8988T (cell line): ENCODE results near the gene PLA2G6.

Experiments used
- DNase-seq: peaks from one replicate; pipeline ENCODE4 v3.0.0; 2011

PLA2G6 gene

DNA sequence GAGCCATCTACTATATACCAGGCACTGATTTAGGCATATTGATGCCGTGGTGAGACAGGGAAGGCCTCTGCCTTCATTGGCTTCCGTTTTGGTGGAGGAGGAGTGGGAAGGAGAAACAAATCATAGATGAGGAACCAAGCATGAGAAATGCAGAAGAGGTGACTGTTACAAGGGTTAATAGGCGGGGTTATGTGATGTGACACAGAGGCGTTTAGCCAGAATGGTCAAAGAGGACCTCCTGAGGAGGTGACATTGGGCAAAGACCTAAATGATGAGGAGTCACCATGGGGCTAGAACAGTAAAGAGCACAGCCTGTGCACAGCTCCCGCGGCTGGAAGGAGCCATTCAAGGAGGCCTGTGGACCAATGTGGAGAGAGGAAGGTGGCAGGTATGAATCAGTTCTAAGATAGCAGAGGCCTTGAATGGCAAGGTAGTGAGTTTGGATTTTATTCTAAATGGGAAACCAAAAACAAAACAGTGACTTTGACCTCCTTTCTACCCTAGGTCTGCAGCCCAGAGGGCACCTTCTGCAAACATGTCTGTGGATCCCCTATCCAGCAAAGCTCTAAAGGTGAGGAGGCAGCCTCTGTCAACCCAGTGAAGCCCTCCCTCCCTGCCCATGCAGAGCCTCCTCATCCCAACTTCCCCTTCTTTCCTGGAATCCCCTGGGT is 31.8 kb upstream of the PLA2G6 start:
- no peak for DNase-seq

DNA sequence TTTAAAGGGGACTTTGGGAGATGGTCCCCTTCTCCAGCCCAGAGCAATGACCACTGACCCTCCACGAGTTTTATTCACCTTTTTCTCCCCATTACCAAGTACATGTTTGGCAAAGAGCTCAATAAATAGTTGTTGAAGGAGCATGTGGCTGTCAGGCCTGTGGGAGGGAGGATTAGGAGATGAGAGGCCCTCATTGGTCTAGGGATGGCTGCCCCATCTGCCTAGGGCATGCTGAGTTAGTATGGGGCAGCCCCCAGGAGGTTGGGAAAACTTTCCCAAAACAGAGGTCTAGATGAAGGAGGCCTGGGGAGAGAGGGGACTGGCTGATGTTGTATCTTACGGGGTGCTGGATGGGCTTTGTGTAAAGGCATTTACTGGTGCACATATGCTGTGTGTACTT is 30.8 kb upstream of the PLA2G6 start:
- no peak for DNase-seq

DNA sequence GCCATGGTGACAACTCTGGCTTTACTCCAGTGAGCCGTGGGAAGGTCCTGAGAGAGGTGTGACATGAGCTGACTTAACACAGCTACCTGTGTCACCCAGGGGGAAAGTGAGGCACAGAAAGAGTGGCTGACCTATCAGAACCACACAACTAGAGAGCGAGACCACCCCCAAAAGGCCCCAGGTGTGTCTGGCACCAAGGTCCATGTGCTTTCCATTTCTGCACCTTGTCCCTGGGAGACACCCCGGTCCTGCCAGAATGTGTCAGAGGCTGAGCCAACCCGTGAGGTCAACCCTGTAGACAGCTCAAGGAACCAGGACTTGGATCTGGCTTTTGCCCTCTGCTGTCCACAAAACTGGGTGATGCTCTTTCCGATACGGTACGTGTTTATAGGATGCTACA is 29.9 kb upstream of the PLA2G6 start:
- no peak for DNase-seq

DNA sequence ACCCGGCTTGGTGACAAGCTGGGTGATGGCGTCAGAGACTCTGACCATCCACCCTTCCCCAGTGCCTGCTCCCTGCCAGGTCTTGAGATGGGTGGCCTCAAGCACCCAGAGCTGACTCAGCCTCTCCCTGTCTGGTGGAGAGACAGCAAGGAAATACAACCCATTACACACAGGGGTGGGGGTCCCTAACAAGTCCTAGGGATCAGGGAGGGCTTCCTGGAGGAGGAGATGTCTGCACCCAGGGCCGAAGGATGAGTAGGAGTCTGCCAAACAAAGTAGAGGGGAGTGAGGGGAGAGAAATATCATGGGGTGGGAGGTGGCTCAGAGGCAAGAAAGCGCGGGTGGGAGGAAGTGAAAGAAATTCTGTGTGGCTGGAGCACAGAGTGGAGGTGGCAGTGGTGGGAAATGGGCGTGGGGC is 26.9 kb upstream of the PLA2G6 start:
- DNase-seq = no peak

DNA sequence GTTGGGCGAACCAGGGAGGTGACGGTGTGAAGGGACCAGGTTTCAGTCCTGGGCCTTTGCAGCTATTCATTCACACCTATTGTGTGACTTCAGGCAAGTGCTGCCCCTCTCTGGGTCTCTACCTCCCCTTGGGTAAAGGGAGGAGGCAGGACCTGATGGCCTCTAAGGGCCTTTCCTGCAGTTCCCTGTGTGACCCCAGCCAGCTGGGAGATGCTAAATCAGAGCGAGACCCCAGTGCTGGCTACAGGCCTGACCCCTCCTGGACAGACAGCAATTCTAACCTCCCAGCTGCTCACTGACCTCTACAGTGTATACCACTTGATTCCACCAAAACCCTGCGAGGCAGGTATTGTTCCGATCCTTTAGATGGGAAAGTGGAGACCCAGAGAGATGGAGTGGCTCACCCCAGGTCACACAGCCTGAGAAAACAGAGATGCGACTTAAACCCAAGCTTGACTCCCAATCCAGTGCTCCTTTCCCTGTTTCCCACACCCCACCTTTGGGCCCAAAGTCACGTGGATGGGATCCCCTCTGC is 26.3 kb upstream of the PLA2G6 start:
- no peak for DNase-seq

DNA sequence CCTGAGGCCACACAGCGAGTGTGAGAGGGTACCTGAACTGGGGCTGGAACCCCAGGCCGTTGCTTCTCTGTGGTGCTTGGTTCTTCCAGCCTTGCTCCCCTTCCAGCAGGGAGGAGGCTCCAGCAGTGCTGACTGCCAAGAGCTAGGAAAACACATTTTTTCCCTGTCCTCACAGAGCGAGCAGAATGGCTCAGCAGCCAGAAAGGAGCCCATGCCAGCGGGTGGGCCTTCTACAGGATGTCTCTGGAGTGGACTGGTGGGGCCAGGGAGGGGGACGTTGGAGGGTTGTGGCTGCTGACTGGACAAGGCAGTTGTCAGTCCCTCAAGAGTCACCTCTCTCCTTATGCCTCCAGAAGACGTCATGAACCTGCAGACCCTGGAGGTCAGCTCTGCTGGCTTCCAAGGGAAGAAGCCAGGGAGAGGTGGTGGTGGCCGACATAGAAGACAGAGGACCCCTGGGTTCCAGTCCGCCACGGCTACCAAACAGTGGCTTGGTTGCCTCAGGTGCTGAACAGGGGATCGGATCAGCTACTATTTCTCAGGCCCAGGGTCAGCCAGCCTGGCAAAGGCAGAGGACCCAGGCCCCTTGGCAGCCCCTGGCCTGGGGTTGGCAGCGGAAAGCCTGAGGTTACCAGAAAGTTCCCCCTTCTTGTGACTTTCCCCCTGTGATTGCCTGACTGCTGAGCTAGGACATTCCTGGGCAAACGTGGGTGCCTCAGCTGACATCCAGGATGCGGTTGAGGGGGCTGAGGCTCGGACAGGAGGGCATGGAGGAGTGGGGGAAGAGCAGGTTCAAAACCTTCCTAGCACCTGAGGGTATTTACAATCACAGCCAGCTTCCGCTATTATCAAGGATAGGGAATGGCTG is 23.9 kb upstream of the PLA2G6 start:
- no peak for DNase-seq

DNA sequence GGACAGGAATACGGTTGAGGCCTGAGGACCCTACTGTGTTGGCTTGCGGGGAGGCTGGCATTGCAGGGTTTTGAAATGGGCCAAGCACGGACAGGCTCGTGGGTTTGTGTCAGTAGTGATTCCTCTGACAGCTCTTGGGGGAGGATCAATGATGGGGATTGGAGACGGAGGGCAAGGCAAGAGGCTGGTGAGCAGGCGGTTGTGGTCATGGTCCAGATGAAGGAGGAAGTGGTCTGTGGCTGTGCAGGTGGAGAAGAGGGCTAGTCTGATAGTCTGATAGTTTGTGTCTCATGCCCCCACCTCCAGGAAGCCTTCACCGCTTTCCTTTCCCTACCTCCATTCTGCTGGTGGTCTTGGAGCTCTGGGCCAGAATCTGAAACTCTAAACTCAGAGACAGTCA is 23.2 kb upstream of the PLA2G6 start:
- no peak for DNase-seq

DNA sequence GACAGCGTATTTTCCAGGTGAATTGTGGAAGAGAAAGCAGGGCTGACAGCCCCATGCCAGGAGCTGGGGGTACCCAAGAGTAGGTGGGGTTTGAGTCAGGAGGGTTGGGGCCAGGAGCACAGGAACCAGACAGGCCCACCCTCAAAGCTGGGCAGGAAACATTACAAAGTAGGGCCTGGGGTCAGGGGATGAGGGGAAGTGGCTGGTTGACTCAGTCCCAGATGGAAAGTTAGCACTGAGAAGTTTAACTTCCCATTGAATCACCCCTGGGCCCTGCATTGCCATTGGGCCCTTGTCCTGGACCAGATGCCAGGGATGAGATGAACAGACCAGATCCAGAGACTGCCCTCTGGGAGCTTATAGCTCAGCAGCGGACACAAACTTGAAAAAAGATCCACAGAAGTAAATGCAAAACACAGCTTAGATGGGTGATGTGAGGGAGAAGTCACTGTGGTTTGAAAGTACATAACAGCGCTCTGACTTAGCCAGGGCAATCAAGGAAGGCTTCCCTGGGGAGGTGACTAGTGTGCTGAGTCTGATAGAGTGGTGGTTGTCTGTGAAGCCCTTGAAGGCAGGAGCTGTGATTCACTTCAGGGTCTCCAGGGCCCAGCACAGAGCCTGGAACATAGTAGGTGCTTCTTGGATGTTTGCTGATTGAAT is 22.4 kb upstream of the PLA2G6 start:
- DNase-seq = no peak

DNA sequence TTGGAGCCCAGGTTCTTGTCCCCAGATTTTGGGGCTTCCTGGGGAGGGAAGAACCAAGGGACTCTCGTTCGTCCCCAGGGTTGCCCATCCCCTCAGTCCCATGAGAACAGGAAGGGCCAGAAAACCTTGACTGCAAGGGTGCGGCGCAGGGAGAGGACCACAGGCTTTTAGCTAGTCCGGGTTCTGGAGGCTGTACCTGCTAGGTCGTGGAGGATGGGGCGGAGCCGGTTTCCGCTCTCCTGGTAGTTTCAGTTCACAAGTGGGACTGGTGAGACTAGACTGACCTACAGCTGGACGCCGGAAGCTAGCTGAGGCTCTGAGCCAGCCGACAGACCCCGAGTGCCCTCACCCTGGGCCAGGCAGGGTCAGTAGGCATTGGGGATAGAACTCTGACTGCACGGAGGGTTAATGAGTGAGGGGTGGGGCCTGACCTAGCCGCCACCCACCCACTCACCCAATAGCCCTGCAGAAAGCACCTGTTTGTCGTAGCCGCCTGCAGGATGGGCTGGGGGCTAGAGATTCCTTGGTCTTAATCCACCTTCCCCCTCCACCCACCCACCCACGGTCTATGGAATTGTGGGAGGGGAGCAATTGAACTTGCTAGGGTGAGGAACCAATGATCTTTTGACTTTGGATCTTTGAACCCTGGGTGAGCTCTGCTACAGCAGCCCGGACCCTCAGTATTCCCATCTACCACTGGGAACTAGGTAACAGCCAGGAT is 21.6 kb upstream of the PLA2G6 start:
- DNase-seq = no peak

DNA sequence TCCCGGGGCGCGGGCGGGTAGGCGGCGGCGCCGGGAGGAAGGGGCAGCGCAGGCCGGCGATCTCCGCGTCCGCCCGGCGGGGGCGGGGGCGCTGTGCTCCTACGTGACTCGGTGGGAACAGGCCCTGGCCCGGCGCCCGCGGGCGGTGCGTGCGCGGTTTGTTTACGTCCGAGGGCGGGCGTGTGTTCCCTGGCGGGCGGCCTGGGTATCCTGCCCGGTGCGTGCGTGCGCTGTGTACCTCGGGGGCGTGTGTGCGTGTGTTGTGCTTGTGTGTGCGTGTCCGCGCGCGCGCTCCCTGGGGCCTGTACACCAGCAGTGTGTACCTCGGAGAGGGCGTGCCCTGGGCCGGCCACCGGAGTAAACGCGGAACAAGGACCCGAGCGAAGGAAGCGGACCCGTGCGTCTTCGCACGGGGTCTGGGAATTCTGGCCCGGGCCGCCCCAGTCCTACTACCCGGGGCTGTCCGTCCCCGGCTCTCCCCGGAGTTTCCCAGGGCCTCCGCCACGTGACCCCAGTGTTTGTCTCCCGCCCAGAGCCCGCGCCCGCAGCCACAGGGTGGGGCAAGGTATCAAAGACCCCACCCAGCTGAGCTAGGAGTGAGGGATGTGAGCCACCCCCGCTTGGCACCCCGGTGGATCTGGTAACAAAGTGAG is 20.9 kb upstream of the PLA2G6 start:
- DNase-seq = no peak

DNA sequence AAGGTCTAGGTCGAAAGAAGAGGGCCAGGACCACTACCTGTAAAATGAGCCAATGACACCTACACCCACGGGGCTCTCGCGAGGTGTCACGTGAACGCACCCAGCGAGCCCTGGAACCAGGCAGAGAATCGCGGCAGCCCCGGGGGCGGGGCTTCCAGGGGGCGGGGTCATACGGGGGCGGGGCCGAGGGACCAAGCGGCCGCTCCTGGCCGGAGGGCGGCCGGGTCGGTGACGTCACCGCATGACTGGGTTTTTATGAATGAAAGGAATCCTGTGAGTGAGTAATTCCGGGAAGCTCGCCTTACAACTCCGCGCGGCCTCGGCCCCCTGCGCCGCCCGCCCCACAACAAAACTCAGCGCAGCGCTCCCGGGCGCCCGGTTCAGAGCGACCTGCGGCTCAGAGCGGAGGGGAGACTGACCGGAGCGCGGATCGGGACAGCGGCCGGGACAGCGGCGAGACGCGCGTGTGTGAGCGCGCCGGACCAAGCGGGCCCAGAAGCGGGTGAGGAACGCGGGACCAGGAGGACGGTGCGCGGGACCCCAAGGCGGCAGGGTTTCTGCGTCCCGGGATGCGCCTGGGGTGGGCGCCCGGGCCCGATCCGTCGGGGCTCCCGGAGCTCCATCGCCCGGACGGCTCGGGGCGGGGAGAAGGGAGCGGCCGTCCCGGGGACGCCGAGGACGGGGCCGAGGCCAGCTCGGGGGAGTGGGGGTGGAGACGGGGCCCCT is 20.2 kb upstream of the PLA2G6 start, which contains the start of gene MAFF:
Gene MAFF (plus strand): TSS at position 284 of the 726 bp plus-strand sequence. CDS start 11,860 bp downstream, outside the sequence.
- DNase-seq = peak; percentile 79

DNA sequence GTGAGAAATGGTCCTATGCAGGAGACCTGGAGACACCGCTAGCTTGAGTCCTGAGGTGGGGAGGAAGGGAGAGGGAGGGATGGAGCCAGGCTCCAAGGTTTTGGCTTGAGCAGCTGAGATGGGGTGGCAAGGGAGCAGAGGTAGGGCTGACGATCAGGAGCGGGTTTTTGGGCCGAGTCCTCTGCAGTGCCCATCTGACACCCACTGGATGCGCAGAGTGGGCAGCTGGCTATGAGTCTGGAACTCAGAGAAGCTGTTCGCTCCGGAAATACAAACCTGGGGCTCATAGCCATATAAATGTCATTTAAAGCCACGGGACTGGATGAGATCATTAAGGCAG is 19.7 kb upstream of the PLA2G6 start:
- DNase-seq = no peak

DNA sequence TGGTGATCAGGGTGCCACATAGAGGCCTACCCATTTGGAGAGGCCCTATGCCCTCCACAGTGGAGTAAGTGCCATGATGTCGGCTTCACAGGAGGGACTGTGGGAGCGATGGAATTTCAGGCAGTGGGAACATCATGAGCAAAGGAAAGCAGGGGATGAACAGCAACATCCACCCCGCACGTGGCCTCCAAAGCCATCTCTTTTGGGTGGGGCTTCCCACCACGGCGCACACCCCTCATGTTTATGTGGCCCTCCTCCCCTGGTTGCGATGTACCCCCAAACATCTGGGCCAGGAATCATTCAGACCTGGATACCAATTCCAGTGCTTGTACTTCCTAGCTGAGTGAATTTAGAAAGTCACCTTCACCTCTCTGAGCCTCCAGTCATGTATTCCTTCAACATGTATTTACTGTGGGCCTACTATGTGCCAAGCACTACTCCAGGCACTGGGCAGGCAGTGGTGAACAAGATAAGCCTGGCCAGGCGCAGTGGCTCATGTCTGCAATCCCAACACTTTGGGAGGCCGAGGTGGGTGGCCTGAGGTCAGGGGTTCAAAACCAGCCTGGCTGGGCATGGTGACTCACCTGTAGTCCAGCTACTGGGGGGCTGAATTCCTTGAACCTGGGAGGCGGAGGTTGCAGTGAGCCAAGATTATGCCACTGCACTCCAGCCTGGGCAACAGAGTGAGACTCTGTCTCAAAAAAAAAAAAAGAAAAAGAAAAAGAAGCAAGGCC is 18.4 kb upstream of the PLA2G6 start:
- no peak for DNase-seq

DNA sequence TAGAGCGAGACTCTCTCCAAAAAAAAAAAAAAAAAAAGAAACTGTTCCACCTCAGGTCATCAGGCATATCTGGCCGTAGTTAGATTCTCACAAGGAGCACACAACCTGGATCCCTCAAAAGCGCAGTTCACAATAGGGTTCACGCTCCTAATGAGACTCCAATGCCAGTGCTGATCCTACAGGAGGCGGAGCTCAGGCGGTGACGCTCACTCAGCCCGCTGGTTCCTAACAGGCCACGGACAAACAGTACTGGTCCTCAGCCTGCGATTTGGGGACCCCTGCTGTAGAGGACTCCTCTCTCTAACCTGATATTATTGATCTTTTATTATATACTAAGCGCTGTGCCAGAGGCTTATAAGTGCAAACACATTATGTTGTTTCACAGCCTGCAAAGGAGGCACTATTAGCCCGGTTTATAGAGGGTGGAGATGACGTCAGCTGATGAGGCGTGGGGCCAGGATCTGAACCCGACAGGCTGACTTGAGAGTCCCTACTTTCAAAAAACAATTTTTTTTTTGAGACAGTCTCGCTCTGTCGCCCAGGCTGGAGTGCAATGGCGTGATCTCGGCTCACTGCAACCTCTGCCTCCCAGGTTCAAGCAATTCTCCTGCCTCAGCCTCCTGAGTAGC is 15.3 kb upstream of the PLA2G6 start:
- DNase-seq = no peak

DNA sequence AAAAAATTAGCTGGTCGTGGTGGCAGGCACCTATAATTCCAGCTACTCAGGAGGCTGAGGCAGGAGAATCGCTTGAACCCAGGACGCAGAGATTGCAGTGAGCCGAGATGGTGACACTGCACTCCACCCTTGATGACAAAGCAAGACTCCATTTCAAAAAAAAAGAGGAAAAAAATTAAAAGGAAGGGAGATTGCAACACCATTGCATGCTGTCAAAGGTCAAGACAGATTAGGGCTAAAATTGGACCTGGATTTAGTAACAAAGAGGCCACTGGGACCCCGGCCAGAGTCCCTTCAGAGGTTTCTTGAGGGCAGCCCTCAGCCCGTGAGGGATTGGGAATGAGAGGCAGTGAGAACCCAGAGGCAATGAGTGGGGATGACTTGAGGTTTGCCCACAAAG is 11.9 kb upstream of the PLA2G6 start:
- DNase-seq = no peak

DNA sequence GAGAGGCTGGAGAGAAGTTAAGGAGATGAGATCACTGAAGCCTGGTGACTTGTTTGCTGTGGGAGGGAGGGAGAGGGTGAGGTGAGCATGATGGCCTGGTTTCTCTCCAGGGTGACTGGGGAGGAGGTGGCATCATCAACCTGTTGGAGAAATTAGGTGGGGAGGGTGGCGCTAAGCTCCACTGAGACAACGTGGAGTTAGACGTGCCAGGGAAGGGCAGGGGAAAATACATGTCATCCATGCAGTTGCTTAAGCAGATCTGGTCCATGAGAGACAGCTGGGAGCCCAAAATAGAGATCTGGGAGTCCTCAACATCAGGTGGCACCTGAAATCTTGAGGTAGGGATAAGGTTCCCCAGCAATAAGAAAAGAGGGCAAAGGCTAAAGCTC is 10.8 kb upstream of the PLA2G6 start:
- no peak for DNase-seq

DNA sequence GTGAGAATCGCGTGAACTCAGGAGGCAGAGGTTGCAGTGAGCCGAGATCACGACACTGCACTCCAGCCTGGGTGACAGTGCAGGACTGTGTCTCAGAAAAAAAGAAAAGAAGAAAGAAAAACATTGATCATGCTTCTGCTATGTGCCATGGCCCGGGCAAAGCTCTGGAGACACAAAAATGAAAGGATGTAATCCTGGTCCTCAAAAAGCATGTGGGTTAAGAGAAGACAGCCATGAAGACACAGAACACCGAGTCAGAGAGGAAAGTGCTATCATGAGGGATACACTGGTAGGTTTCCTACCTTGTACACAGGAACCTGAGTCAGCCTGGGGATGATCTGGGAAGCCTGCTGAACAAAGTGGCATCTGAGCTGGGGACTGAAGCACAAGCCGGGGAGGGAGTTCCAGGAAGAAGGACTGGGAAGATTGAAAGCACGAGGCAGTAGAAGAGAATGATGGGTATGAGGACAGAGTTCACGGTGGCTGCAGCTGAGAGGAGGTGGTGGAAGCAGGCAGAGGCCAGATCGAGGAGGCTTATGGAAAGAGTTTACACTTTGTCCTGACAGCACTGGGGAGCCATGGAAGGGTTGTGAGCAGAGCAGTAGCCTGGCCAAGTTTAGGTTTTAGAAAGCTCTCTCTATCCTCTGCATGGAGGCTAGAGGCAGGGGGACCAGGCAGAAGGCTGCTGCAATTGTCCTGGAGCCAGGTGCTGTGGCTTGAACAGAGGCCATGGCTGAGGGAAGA is 10.3 kb upstream of the PLA2G6 start:
- no peak for DNase-seq

DNA sequence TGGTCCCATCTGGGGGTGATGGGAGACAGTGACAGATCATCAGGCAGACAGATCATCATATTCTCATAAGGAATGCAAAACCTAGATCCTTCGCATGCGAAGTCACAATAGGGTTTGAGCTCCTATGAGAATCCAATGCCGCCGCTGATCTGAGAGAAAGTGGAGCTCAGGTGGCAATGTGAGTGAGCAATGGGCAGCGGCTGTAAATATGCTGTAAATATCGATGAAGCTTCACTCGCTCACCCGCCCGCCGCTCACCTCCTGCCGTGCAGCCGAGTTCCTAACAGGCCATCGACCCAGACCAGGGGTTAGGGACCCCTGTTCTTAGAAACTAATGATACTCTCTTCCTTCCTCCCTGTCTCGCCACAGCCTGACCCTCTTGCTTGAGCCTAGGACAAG is 9.4 kb upstream of the PLA2G6 start:
- no peak for DNase-seq

DNA sequence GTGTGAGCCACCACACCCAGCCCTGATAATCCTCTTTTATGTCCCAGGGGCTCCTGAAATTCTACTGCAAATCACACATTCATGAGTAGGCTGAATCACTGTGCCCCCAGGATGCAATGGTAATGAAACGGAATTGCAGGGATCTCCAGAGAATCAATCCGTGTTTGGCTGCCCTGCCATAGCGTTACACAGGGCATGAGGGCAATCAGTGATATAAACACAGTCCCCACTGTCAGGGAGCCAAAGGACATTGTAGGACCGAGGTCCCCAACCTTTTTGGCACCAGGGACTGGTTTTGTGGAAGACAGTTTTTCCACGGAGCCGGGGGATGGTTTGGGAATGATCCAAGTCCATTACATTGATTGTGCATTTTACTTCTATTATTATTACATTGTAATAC is 9.0 kb upstream of the PLA2G6 start:
- DNase-seq = no peak

DNA sequence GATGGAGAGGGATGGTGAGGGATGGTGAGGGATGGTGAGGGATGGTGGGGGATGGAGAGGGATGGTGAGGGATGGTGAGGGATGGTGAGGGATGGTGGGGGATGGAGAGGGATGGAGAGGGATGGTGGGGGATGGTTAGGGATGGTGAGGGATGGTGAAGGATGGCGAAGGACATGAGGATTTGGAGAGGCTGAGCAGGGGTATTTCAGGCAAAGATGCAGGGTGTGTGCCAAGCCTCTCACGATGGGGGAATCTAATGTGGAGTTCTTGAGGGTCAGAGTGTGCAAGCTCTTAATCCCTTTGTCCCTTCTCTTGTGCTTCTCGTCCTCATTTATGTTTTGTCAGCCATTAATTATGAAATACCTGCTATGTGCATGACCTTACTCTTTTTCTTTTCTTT is 7.5 kb upstream of the PLA2G6 start:
- DNase-seq = no peak
